Mesenchymal stem cell (in vitro differentiated cells and primary cell): Measurements from ENCODE around the gene GABARAPL1.

Experiments used
- DNase-seq: peaks from one replicate; pipeline ENCODE4 v3.0.0-alpha.2; 2013
- H2AFZ ChIP-seq: one replicate; pipeline ENCODE4 v1.6.1; 2013; ENCODE audit warnings: low read depth, mild to moderate bottlenecking, control low read depth, inconsistent platforms, low read length, moderate library complexity
- H2AK5ac ChIP-seq: 2 replicates; pipeline ENCODE4 v1.6.1; 2013; ENCODE audit warnings: low read length, moderate library complexity, mild to moderate bottlenecking, inconsistent platforms; ENCODE audit not compliant: severe bottlenecking
- H2BK120ac ChIP-seq: one replicate; pipeline ENCODE4 v1.6.1; 2013; ENCODE audit warnings: low read depth, mild to moderate bottlenecking, inconsistent platforms, low read length, moderate library complexity
- H2BK12ac ChIP-seq, 2 experiments: one replicate each; pipeline ENCODE4 v1.6.1; 2013; ENCODE audit warnings: inconsistent platforms in 2 of 2, low read length in 2 of 2, mild to moderate bottlenecking in 2 of 2, moderate library complexity in 2 of 2, control low read depth in 1 of 2
- H2BK15ac ChIP-seq: one replicate; pipeline ENCODE4 v1.6.1; 2013; ENCODE audit warnings: mild to moderate bottlenecking, low read depth, inconsistent platforms; ENCODE audit not compliant: poor library complexity, severe bottlenecking
- H2BK5ac ChIP-seq: 2 replicates; pipeline ENCODE4 v1.6.1; 2013; ENCODE audit warnings: low read depth, mild to moderate bottlenecking, low read length, control low read depth, inconsistent platforms; ENCODE audit not compliant: poor library complexity, severe bottlenecking
- H3K14ac ChIP-seq, 2 experiments: one replicate each; pipeline ENCODE4 v1.6.1; 2013; ENCODE audit warnings: inconsistent platforms in 2 of 2, low read length in 2 of 2, control low read depth in 1 of 2, mild to moderate bottlenecking in 1 of 2, moderate library complexity in 1 of 2
- H3K18ac ChIP-seq, 2 experiments: one replicate each; pipeline ENCODE4 v1.6.1; 2013; ENCODE audit warnings: inconsistent platforms in 2 of 2, low read length in 2 of 2, control low read depth in 1 of 2, low read depth in 1 of 2, mild to moderate bottlenecking in 1 of 2
- H3K23ac ChIP-seq, 2 experiments: one replicate each; pipeline ENCODE4 v1.6.1; 2013; ENCODE audit warnings: inconsistent platforms in 2 of 2, low read length in 2 of 2, mild to moderate bottlenecking in 2 of 2, moderate library complexity in 2 of 2, control low read depth in 1 of 2
- H3K27ac ChIP-seq: 2 replicates; pipeline ENCODE4 v1.5.1; 2013; ENCODE audit warnings: mild to moderate bottlenecking, moderate library complexity, low read length, control low read depth, inconsistent platforms; ENCODE audit not compliant: poor library complexity, severe bottlenecking
- H3K27me3 ChIP-seq, 2 experiments: 2 replicates each; pipeline versions ENCODE4 v1.6.1 to v1.7.0; 2013; ENCODE audit warnings: low read length in 2 of 2, mild to moderate bottlenecking in 2 of 2, moderate library complexity in 2 of 2, control low read depth in 1 of 2, inconsistent platforms in 1 of 2; ENCODE audit not compliant: control insufficient read depth in 1 of 2, insufficient read depth in 1 of 2
- H3K36me3 ChIP-seq, 2 experiments: 2 replicates each; pipeline versions ENCODE4 v1.6.1 to v1.7.0; 2013; ENCODE audit warnings: low read length in 2 of 2, control low read depth in 1 of 2, inconsistent platforms in 1 of 2, low read depth in 1 of 2, mild to moderate bottlenecking in 1 of 2; ENCODE audit not compliant: insufficient read depth in 2 of 2, control insufficient read depth in 1 of 2
- H3K4ac ChIP-seq, 2 experiments: one replicate each; pipeline ENCODE4 v1.6.1; 2013; ENCODE audit warnings: inconsistent platforms in 2 of 2, low read length in 2 of 2, mild to moderate bottlenecking in 2 of 2, moderate library complexity in 2 of 2, control low read depth in 1 of 2, low read depth in 1 of 2
- H3K4me1 ChIP-seq: 2 replicates; pipeline ENCODE4 v1.6.1; 2013; ENCODE audit warnings: low read depth, low read length, control low read depth; ENCODE audit not compliant: control insufficient read depth, insufficient read depth
- H3K4me2 ChIP-seq: 2 replicates; pipeline ENCODE4 v1.6.1; 2013; ENCODE audit warnings: low read length, mild to moderate bottlenecking, inconsistent platforms; ENCODE audit not compliant: poor library complexity, severe bottlenecking
- H3K4me3 ChIP-seq, 2 experiments: 2 replicates each; pipeline versions ENCODE4 v1.5.1 to v1.7.0; 2013; ENCODE audit warnings: low read length in 2 of 2, mild to moderate bottlenecking in 2 of 2, control low read depth in 1 of 2, low read depth in 1 of 2; ENCODE audit not compliant: insufficient read depth in 1 of 2
- H3K79me1 ChIP-seq: replicated peaks from 2 replicates; pipeline ENCODE4 v1.6.1; 2013; ENCODE audit warnings: mild to moderate bottlenecking, control low read depth, low read length, inconsistent platforms; ENCODE audit not compliant: poor library complexity, severe bottlenecking
- H3K9ac ChIP-seq: 2 replicates; pipeline ENCODE4 v1.7.0; 2013; ENCODE audit warnings: mild to moderate bottlenecking, low read length, moderate library complexity
- H3K9me3 ChIP-seq: 2 replicates; pipeline ENCODE4 v1.7.0; 2013; ENCODE audit warnings: mild to moderate bottlenecking, low read length; ENCODE audit not compliant: control insufficient read depth
- H4K8ac ChIP-seq: one replicate; pipeline ENCODE4 v1.6.1; 2013; ENCODE audit warnings: inconsistent platforms, mild to moderate bottlenecking, low read length, moderate library complexity
- H4K91ac ChIP-seq: one replicate; pipeline ENCODE4 v1.6.1; 2013; ENCODE audit warnings: mild to moderate bottlenecking, low read length, inconsistent platforms
- WGBS: methylation state at CpG from one replicate; pipeline ENCODE4 v1.1.7; 2013; ENCODE audit warnings: mixed read lengths; 5-methylcytosine and 5-hydroxymethylcytosine counted together

The GABARAPL1 gene

DNA sequence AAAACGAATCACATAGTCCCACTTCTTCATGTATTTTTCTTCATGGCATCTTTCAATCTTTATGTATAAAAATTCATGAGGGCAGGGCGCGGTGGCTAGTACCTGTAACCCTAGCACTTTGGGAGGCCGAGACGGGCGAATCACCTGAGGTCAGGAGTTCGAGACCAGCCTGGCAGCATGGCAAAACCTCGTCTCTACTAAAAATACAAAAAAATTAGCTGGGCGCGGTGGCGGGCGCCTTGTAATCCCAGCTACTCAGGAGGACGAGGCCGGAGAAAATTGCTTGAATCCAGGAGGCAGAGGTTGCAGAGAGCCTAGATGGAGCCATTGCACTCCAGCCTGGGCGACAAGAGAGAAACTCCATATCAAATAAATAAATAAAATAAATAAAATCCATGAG is 2.5 kb upstream of the GABARAPL1 start:
- Histone ChIP-seq H2BK15ac (peak overlapping the region; percentile 69), H3K14ac (no peak overlapping the region), H3K4me3 (no peak overlapping the region), H2BK120ac (no peak overlapping the region), H2BK12ac (no peak overlapping the region), H3K4ac (no peak overlapping the region), H3K9ac (no peak overlapping the region), H2AFZ (no peak overlapping the region), H4K8ac (no peak overlapping the region), H3K9me3 (no peaks in the 10 kb centered on the region), H3K4me2 (no peak overlapping the region), H3K79me1 (no peaks in the 10 kb centered on the region), H3K27me3 (no peaks in the 10 kb centered on the region), H2BK5ac (no peak overlapping the region), H3K18ac (no peak overlapping the region), H3K36me3 (no peaks in the 10 kb centered on the region), H4K91ac (no peak overlapping the region), H2AK5ac (no peak overlapping the region), H3K27ac (no peak overlapping the region), H3K23ac (no peak overlapping the region), H3K4me1 (peaks cover 2% of the 10 kb centered on the region)
- DNase-seq: no peak
- WGBS: 96% methylated on average over 14 of the region's 15 CpGs

DNA sequence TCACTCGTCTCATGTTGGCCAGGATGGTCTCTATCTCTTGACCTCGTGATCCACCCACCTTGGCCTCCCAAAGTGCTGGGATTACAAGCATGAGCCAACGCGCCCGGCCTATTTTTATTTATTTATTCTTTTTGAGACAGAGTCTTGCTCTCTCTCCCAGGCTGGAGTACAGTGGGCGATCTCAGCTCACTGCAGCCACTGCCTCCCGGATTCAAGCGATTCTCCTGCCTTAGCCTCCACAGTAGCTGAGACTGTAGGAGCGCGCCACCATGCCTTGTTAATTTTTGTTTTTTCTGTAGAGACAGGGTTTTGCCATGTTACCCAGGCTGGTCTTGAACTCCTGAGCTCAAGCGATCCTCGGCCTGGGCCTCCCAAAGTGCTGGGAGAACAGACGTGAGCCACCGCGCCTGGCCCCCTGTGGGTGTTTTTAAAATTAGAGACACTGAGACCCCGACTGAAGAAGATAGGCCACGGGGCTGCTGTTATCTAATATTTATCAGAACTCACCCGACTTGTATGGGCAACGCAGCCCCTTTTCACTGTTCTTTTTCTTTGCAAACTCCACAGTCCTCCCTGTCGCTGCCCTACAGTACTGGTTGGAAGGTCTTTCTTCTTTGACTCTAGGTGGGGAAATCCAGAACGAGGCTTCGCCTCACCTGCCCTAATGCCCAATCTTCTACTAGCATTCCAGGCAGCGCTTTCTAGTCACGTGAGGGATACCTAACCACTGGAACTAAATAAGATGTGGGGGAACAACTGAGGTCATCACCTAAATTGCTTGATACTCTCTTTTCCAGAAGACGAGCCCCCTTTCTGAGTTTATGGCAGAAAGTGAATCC is 1.4 kb upstream of the GABARAPL1 start:
- H2AK5ac ChIP-seq: peak overlapping the region; percentile 56
- H2BK120ac ChIP-seq: no peak overlapping the region
- no peaks in the 10 kb centered on the region for H3K79me1 ChIP-seq
- H4K91ac ChIP-seq: no peak overlapping the region
- no peak overlapping the region for H3K23ac ChIP-seq
- H3K4me2 ChIP-seq: no peak overlapping the region
- H3K4ac ChIP-seq: no peak overlapping the region
- H3K9me3 ChIP-seq: no peaks in the 10 kb centered on the region
- H3K9ac ChIP-seq: peak overlapping the region; percentile 100
- H3K27me3 ChIP-seq: no peaks in the 10 kb centered on the region
- peaks cover 0 to 2% of the 10 kb centered on the region in 2 experiments for H3K36me3 ChIP-seq
- H3K4me3 ChIP-seq: no peak overlapping the region
- peaks cover 5% of the 10 kb centered on the region for H3K4me1 ChIP-seq
- no peak overlapping the region for H4K8ac ChIP-seq
- no peak overlapping the region for H2AFZ ChIP-seq
- 94% methylated on average over 24 of the region's 25 CpGs for WGBS
- H3K18ac ChIP-seq: no peak overlapping the region
- H2BK12ac ChIP-seq: peak overlapping the region in 1 of 2 experiments; percentile 18
- no peak overlapping the region for H3K27ac ChIP-seq
- peak overlapping the region; percentile 15 for H2BK15ac ChIP-seq
- no peak for DNase-seq
- H2BK5ac ChIP-seq: no peak overlapping the region
- H3K14ac ChIP-seq: no peak overlapping the region

DNA sequence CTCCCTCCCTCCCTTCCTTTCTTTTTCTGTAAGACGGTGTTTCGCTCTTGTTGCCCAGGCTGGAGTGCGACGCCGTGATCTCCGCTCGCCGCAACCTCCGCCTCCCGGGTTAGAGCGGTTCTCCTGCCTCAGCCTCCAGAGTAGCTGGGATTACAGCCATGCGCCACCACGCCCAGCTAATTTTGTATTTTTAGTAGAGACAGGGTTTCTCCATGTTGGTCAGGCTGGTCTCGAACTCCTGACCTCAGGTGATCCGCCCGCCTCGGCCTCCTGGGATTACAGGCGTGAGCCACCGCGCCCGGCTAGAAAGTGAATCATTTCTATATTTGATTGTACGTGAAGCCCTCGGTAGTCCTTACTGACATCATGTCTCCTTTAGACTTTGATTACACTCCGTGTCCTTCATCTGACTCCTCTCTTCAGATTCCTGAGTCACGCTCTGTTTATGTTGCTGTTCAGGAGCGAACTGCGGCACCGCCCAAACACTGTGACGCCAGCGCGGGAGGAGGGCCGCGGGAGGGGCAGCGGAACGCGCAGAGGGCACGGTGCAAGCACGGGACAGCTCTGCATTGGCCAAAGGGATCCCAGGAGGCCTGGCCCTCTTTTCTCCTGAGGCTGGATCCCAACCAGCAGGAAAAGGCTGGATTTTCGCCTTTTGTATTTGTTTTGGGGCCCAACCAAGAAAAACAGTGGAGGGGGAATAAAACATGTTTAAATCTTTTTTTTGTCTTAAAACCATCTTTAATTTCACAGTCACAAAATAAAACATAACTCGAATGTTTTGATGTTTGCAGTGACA is 538 bp upstream of the GABARAPL1 start:
- no peak overlapping the region for H3K4ac ChIP-seq
- H3K23ac ChIP-seq: no peak overlapping the region
- peak overlapping the region; percentile 100 for H3K9ac ChIP-seq
- no peaks in the 10 kb centered on the region for H3K79me1 ChIP-seq
- H3K14ac ChIP-seq: no peak overlapping the region
- H3K4me2 ChIP-seq: peak overlapping the region; percentile 70
- no peak overlapping the region for H2BK12ac ChIP-seq
- H2BK5ac ChIP-seq: peak overlapping the region; percentile 83
- peaks cover 0 to 2% of the 10 kb centered on the region in 2 experiments for H3K36me3 ChIP-seq
- H4K8ac ChIP-seq: peak overlapping the region; percentile 72
- no peak overlapping the region for H4K91ac ChIP-seq
- no peaks in the 10 kb centered on the region for H3K9me3 ChIP-seq
- H3K18ac ChIP-seq: peak overlapping the region; percentile 25 to 95
- peaks cover 5% of the 10 kb centered on the region for H3K4me1 ChIP-seq
- peak; percentile 100 for DNase-seq
- H3K27me3 ChIP-seq: no peaks in the 10 kb centered on the region
- peak overlapping the region; percentile 98 for H3K27ac ChIP-seq
- no peak overlapping the region for H2AK5ac ChIP-seq
- H2AFZ ChIP-seq: no peak overlapping the region
- H2BK120ac ChIP-seq: no peak overlapping the region
- peak overlapping the region; percentile 30 to 96 for H3K4me3 ChIP-seq
- 33% methylated on average over 39 of the region's 40 CpGs for WGBS
- H2BK15ac ChIP-seq: no peak overlapping the region
